B cell (primary cell): ENCODE results near the gene GAMT. TPM values are rescaled to one million over a fixed set of nuclear protein-coding genes. Genes with fewer than 3 reads are reported as not detected.

Source experiments
- ATAC-seq: fragments of 200-7000 bp; cut with Tn5 transposase; one replicate; pipeline ENCODE4 v1.10.0; 2021; ENCODE audit warnings: low read depth, mild to moderate bottlenecking, moderate number of reproducible peaks, moderate library complexity
- CTCF ChIA-PET: fragments of 350-600 bp; sonication (Branson Sonifier 250); formaldehyde crosslinking; loops from one replicate; lab custom pipeline; 2021; ENCODE audit warnings: antibody characterized with exemption, inconsistent platforms; lab: Charles Lee
- POLR2A ChIA-PET: fragments of 350-600 bp; sonication (Branson Sonifier 250); formaldehyde crosslinking; loops from one replicate; lab custom pipeline; 2021; ENCODE audit warnings: antibody characterized with exemption; lab: Charles Lee
- DNase-seq: peaks from one replicate; pipeline ENCODE4 v3.0.0; 2013
- H2AFZ ChIP-seq: 2 replicates; pipeline ENCODE4 v1.6.1; 2012; ENCODE audit warnings: mild to moderate bottlenecking, low read depth, low read length; ENCODE audit not compliant: insufficient read depth, poor library complexity, severe bottlenecking
- H3K27ac ChIP-seq, 2 donors: 1 replicate in 1 of 2; 2 replicates in 1 of 2; pipeline ENCODE4 v1.5.1; 2012 to 2013; ENCODE audit warnings: low read length in 2 of 2, mild to moderate bottlenecking in 2 of 2, moderate library complexity in 1 of 2
- H3K27me3 ChIP-seq, 4 experiments: fragments of 200-600 bp in 1 of 4; sonication (generic) in 1 of 4; replicated peaks in 1 of 4; 1 replicate in 2 of 4; 2 replicates in 2 of 4; pipeline versions ENCODE4 v1.6.1 to v1.7.0; 2013 to 2016; ENCODE audit warnings: low read length in 3 of 4, mild to moderate bottlenecking in 2 of 4, mixed read lengths in 1 of 4, moderate library complexity in 1 of 4; ENCODE audit not compliant: insufficient read depth in 4 of 4, control insufficient read depth in 3 of 4; ENCODE audit errors: control extremely low read depth in 1 of 4
- H3K36me3 ChIP-seq, 2 experiments: replicated peaks in 1 of 2; 1 replicate in 1 of 2; 2 replicates in 1 of 2; pipeline versions ENCODE4 v1.6.1 to v1.7.1; 2013; ENCODE audit warnings: low read length in 1 of 2; ENCODE audit not compliant: insufficient read depth in 2 of 2, control insufficient read depth in 1 of 2; ENCODE audit errors: control extremely low read depth in 1 of 2, extremely low read depth in 1 of 2
- H3K4me1 ChIP-seq, 2 donors: fragments of 200-600 bp in 1 of 2; sonication (generic) in 1 of 2; 1 replicate in 1 of 2; 2 replicates in 1 of 2; pipeline versions ENCODE4 v1.5.1 to v1.6.1; 2013 to 2017; ENCODE audit warnings: low read length in 2 of 2; ENCODE audit not compliant: control insufficient read depth in 2 of 2, insufficient read depth in 2 of 2
- H3K4me2 ChIP-seq: replicated peaks from 2 replicates; pipeline ENCODE3; 2012; ENCODE audit warnings: mild to moderate bottlenecking, low read depth, low read length; ENCODE audit not compliant: poor library complexity, severe bottlenecking
- H3K4me3 ChIP-seq, 5 experiments: fragments of 200-600 bp in 1 of 5; sonication (generic) in 1 of 5; 1 replicate in 3 of 5; 2 replicates in 2 of 5; pipeline versions ENCODE4 v1.5.1 to v1.7.0; 2011 to 2016; ENCODE audit warnings: low read length in 4 of 5, mild to moderate bottlenecking in 4 of 5, low read depth in 2 of 5, control low read depth in 1 of 5, moderate library complexity in 1 of 5; ENCODE audit not compliant: insufficient read depth in 1 of 5; ENCODE audit errors: control extremely low read depth in 1 of 5, extremely low read depth in 1 of 5
- H3K79me2 ChIP-seq: fragments of 200-600 bp; sonication (generic); one replicate; pipeline ENCODE4 v1.6.0; 2016; ENCODE audit warnings: low read length; ENCODE audit not compliant: control insufficient read depth, insufficient read depth
- H3K9ac ChIP-seq: fragments of 200-600 bp; sonication (generic); 2 replicates; pipeline ENCODE4 v1.6.1; 2017; ENCODE audit warnings: mild to moderate bottlenecking, low read length, moderate library complexity
- H3K9me3 ChIP-seq, 3 donors: one replicate each; pipeline versions ENCODE4 v1.6.1 to v1.7.1; 2013; ENCODE audit warnings: low read length in 2 of 3; ENCODE audit not compliant: control insufficient read depth in 2 of 3, insufficient read depth in 1 of 3; ENCODE audit errors: control extremely low read depth in 1 of 3
- H4K20me1 ChIP-seq: 2 replicates; pipeline ENCODE4 v1.6.0; 2012; ENCODE audit warnings: mild to moderate bottlenecking, low read length; ENCODE audit not compliant: insufficient read depth, control insufficient read depth, poor library complexity, severe bottlenecking
- H3K27ac Mint-ChIP-seq: one replicate; pipeline ENCODE4 v1.8.0; 2021; ENCODE audit warnings: mixed read lengths
- H3K27me3 Mint-ChIP-seq: one replicate; pipeline ENCODE4 v1.8.0; 2021; ENCODE audit warnings: mixed read lengths
- H3K4me1 Mint-ChIP-seq: one replicate; pipeline ENCODE4 v1.8.0; 2021; ENCODE audit warnings: mixed read lengths
- H3K4me3 Mint-ChIP-seq: one replicate; pipeline ENCODE4 v1.8.0; 2021; ENCODE audit warnings: mixed read lengths
- H3K9me3 Mint-ChIP-seq: one replicate; pipeline ENCODE4 v1.8.0; 2022; ENCODE audit warnings: mixed read lengths; ENCODE audit not compliant: insufficient read depth
- EZH2 ChIP-seq: IDR thresholded peaks from 2 replicates; pipeline ENCODE4 v1.6.1; 2012; ENCODE audit warnings: borderline replicate concordance, low read depth, mild to moderate bottlenecking, moderate library complexity, low read length; ENCODE audit not compliant: insufficient read depth, poor library complexity, severe bottlenecking
- WGBS: methylation state at CpG from one replicate; pipeline ENCODE4 v1.1.5; 2013; ENCODE audit warnings: missing lambda C conversion rate; ENCODE audit not compliant: insufficient coverage; 5-methylcytosine and 5-hydroxymethylcytosine counted together
- intact Hi-C: fragments of 100-400 bp; cut with micrococcal nuclease; formaldehyde crosslinking; loops from one replicate; pipeline ENCODE4 v1.10.0; 2022
- polyA plus RNA-seq: library from polyadenylated mRNA; depleted of rRNA; stranded (reverse); fragments of >200 nt; gene quantifications from 2 replicates; pipeline ENCODE4 v1.2.3, GENCODE V29; 2012
- total RNA-seq, 2 donors: library from RNA; stranded (reverse); fragments of 120-200 nt in 1 of 2; gene quantifications; 1 replicate in 1 of 2; 2 replicates in 1 of 2; pipeline versions ENCODE4 v1.2.3 to v1.2.4, GENCODE V29; 2013 to 2022
- TF ChIP-seq, protein P1 (sequence below): fragments of 200-600 bp; IDR thresholded peaks from one replicate; pipeline ENCODE4 v1.8.0; 2022; ENCODE audit warnings: antibody characterized with exemption, mild to moderate bottlenecking

GAMT gene
- total and polyA plus RNA-seq, 2 donors (not counting 1 experiment from before 2014, with no cell fraction given), result 8.8 to 12.1 TPM

DNA sequence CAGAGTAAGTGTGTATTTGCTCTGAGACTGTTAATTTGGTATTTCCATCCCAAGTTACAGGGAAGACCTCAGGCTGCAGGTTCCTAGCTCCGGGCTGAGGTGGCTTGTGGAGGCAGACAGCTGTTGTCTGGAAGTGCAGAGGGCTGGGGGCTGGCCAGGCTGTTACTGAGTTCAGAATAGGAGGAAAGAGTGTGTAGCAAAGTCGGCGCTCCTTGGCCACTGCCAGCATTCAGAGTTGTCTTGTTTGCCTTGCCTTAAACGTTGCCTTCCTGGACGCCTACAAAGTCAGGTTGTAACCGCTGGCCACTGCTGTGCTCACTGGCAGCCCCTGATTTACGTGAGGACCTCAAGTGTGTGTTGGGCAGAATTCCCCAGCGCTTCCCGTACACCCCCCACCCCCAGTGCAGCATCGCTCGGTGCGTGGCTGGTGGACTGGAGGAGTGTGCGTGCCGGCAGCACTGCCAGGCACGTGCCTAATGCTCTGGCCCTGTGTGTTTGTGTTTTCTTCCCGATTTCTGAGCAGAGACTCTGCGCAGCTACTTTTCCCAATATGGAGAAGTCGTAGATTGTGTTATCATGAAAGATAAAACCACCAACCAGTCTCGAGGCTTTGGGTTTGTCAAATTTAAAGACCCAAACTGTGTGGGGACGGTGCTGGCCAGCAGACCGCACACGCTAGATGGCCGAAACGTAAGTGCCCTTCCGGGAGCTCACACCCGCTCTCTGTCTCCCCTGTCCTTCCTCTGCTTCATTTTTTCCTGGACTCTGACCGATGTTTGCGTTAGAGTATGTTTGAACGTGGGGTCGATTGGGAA is 16.5 kb upstream of the GAMT start:
- H3K36me3 ChIP-seq, result peaks cover 0 to 62% of the 10 kb centered on the region in 2 experiments
- no peak overlapping the region for H3K9ac ChIP-seq
- intact Hi-C loops, result no loop called here
- Mint-ChIP-seq H3K27ac (no peak overlapping the region), H3K4me3 (no peak overlapping the region), H3K27me3 (no peaks in the 10 kb centered on the region), H3K4me1 (peaks cover 19% of the 10 kb centered on the region), H3K9me3 (no peaks in the 10 kb centered on the region)
- no peak overlapping the region for H3K4me3 ChIP-seq
- CTCF ChIA-PET, result interaction anchor here (1.2 kb wide), 1 partner anchor 20 kb away, joined by 3 read pairs; no protein-coding TSS in a partner anchor
- peaks cover 95% of the 10 kb centered on the region for H4K20me1 ChIP-seq
- no peak overlapping the region for H3K27ac ChIP-seq
- no peak for ATAC-seq
- no peak overlapping the region for H3K4me2 ChIP-seq
- no peaks in the 10 kb centered on the region for H3K9me3 ChIP-seq
- peaks cover 92% of the 10 kb centered on the region for H3K79me2 ChIP-seq
- TF ChIP-seq, protein P1, sequence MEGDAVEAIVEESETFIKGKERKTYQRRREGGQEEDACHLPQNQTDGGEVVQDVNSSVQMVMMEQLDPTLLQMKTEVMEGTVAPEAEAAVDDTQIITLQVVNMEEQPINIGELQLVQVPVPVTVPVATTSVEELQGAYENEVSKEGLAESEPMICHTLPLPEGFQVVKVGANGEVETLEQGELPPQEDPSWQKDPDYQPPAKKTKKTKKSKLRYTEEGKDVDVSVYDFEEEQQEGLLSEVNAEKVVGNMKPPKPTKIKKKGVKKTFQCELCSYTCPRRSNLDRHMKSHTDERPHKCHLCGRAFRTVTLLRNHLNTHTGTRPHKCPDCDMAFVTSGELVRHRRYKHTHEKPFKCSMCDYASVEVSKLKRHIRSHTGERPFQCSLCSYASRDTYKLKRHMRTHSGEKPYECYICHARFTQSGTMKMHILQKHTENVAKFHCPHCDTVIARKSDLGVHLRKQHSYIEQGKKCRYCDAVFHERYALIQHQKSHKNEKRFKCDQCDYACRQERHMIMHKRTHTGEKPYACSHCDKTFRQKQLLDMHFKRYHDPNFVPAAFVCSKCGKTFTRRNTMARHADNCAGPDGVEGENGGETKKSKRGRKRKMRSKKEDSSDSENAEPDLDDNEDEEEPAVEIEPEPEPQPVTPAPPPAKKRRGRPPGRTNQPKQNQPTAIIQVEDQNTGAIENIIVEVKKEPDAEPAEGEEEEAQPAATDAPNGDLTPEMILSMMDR, result no peak
- no peak for TF ChIP-seq EZH2
- POLR2A ChIA-PET, result interaction anchor here (0.6 kb wide), 1 partner anchor 60 kb away, joined by 4 read pairs; no protein-coding TSS in a partner anchor
- peaks cover 0 to 20% of the 10 kb centered on the region in 2 donors for H3K4me1 ChIP-seq
- no peak overlapping the region for H2AFZ ChIP-seq
- DNase-seq, result no peak
- 92% methylated on average over 30 of the region's 30 CpGs for WGBS
- no peaks in the 10 kb centered on the region for H3K27me3 ChIP-seq

DNA sequence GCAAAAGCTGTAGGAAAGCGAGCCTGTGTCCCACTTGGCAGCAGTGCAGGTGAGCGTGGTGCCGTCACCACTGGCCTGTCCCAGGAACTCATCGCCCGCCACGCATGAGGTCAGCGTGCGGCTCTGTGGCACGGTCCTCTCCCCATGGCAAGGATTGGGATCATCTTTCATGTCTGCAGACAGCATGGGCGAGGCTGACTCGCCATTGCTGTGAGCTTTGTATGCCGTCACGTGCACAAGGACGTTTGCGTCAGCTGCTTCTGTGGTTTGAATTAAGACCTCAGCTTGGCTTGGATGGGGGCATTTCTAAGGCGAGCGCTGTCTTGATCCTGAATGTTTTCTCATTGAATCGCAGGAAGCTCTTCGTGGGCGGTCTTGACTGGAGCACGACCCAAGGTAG is 15.8 kb upstream of the GAMT start:
- Mint-ChIP-seq H3K27ac (no peak overlapping the region), H3K27me3 (no peaks in the 10 kb centered on the region), H3K4me1 (peaks cover 19% of the 10 kb centered on the region), H3K4me3 (no peak overlapping the region), H3K9me3 (no peaks in the 10 kb centered on the region)
- H3K9ac ChIP-seq, result no peak overlapping the region
- peaks cover 0 to 21% of the 10 kb centered on the region in 2 donors for H3K4me1 ChIP-seq
- ATAC-seq (no peak), DNase-seq (no peak)
- H3K27ac ChIP-seq, result no peak overlapping the region
- H3K9me3 ChIP-seq, result no peaks in the 10 kb centered on the region
- no peaks in the 10 kb centered on the region for H3K27me3 ChIP-seq
- ChIA-PET CTCF (interaction anchor here (1.1 kb wide), 1 partner anchor 173 kb away, joined by 3 read pairs; no protein-coding TSS in a partner anchor), POLR2A (no interaction called here)
- intact Hi-C loops, result no loop called here
- H3K4me2 ChIP-seq, result no peak overlapping the region
- 95% methylated on average over 21 of the region's 21 CpGs for WGBS
- H2AFZ ChIP-seq, result no peak overlapping the region
- TF ChIP-seq, protein P1, result no peak
- no peak for TF ChIP-seq EZH2
- peaks cover 92% of the 10 kb centered on the region for H3K79me2 ChIP-seq
- peaks cover 95% of the 10 kb centered on the region for H4K20me1 ChIP-seq
- H3K36me3 ChIP-seq, result peaks cover 0 to 58% of the 10 kb centered on the region in 2 experiments
- no peak overlapping the region for H3K4me3 ChIP-seq
